Measurements from ENCODE around the gene PRR15L. TPM values are rescaled to one million over a fixed set of nuclear protein-coding genes. Genes with fewer than 3 reads are reported as not detected.

The PRR15L gene
- total RNA-seq, 1 donor from 2014 or later = not detected

DNA sequence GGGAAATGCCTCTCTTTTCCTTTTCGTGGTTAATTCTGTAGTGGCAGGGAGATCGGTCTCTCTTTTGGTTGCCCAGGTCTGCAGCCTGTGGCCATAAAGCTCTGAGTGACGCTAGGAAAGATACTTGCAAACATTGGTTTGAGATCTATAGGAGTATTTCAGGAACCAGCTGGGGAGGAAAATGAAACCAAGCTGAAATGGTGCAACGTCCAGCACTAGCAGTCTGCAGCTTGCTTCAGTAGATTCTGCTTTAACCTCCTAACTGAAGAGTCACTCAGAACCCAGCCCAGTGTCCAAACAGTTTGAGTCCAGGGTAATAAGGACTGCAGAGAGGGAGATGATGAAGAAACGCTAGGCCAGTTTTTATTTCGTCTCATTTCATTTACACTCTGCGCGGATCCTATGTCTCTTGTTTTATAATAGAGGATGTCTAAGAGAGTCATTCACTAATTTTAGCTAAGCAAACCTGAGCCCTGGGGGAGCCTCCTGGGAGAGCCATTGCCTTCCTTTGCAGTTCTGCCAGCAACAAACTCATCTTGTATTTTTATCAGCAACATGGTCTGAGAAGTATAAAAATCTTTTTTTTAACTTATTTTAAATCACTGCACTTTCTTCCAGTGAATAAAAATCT is 49.6 kb downstream of the PRR15L start:
- Mint-ChIP-seq H3K9me3 (ENCODE audit: unreplicated experiment) (peaks cover under 1% of the 10 kb centered on the region), H3K27me3 (ENCODE audit: unreplicated experiment) (peaks cover 2% of the 10 kb centered on the region), H3K27ac (ENCODE audit: unreplicated experiment) (no peak overlapping the region), H3K4me1 (ENCODE audit: low read depth, unreplicated experiment) (peaks cover 2% of the 10 kb centered on the region), H3K4me3 (ENCODE audit: unreplicated experiment) (no peak overlapping the region), H3K36me3 (ENCODE audit: unreplicated experiment) (no peaks in the 10 kb centered on the region)
- TF ChIP-seq CTCF (IDR thresholded peaks at IDR 0.05; ENCODE audit: partially characterized antibody, unreplicated experiment) = no peak
- no peak for DNase-seq

- Mint-ChIP-seq H3K27me3 (ENCODE audit: unreplicated experiment) (peaks cover 2% of the 10 kb centered on the region), H3K36me3 (ENCODE audit: unreplicated experiment) (no peaks in the 10 kb centered on the region), H3K27ac (ENCODE audit: unreplicated experiment) (no peak overlapping the region), H3K4me1 (ENCODE audit: low read depth, unreplicated experiment) (peaks cover 2% of the 10 kb centered on the region), H3K4me3 (ENCODE audit: unreplicated experiment) (no peak overlapping the region), H3K9me3 (ENCODE audit: unreplicated experiment) (peaks cover 1% of the 10 kb centered on the region)
- DNase-seq = no peak
- TF ChIP-seq CTCF (IDR thresholded peaks at IDR 0.05; ENCODE audit: partially characterized antibody, unreplicated experiment) = no peak
These were observed 51.2 kb downstream of the PRR15L start for GRCh38 chr17:47906443-47906842.

DNA sequence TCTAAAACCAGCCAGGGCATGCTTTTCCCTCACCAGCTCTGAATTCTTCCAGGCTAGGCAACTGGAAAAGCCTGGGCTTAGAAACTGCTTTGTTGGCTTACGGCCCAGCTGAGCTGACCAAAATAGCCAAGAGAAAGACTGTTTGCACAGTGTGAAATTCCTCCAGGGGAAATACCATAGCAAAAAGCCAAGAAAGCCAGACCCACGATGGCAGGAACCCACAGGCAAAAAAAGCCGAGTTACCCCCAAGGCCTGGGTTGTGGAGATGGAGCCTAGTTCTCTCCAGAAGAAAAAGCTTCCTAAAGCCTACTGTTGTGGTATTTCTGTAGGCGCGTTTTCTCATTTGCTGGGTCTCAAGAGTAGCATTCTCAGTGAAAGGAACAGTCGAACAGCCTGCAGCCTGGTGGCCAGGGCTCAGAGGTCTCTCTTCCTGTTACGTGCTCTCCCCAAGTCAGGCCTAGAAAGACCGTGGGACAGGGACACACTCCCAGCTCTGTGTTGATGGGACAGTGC is 52.4 kb downstream of the PRR15L start:
- Mint-ChIP-seq H3K4me1 (ENCODE audit: low read depth, unreplicated experiment) (peaks cover 2% of the 10 kb centered on the region), H3K4me3 (ENCODE audit: unreplicated experiment) (no peak overlapping the region), H3K27ac (ENCODE audit: unreplicated experiment) (no peak overlapping the region), H3K36me3 (ENCODE audit: unreplicated experiment) (no peaks in the 10 kb centered on the region), H3K27me3 (ENCODE audit: unreplicated experiment) (peaks cover 2% of the 10 kb centered on the region), H3K9me3 (ENCODE audit: unreplicated experiment) (peaks cover 1% of the 10 kb centered on the region)
- no peak for TF ChIP-seq CTCF (IDR thresholded peaks at IDR 0.05; ENCODE audit: partially characterized antibody, unreplicated experiment)
- DNase-seq = no peak

DNA sequence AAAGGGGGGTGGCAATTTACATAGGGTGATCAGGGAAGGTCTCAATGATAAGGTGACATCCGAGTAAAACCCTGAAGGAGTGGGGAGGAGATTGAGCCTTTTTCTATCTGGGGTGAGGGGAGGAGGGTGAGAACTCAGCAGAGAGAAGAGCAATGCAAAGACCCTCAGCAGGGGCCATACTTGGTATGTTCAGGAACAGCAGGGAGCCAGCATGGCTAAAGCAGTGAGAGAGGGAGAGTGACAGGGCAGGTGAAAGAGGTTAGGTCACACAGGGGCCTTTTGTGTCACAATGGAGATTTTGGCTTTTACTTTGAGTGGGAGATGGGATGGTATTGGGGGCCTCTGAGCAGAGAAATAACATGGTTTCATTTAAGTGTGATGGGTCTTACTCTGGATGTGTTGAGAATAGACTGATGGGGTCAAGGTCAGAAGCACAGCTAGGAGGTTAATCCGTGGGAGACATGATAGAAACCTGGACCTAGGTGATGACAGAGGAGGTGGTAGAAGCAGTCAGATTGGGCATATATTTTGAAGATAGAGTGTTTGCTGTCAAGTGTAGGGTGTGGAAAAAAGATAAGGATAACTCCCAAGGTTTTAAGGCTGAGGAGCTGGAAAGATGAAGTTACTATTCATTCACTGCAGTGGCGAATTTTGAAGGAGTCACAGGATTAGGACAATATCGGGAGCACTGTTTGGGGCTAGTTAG is 55.5 kb downstream of the PRR15L start:
- DNase-seq = no peak
- H3K27me3 Mint-ChIP-seq (ENCODE audit: unreplicated experiment) = no peaks in the 10 kb centered on the region
- H3K36me3 Mint-ChIP-seq (ENCODE audit: unreplicated experiment) = peaks cover 5% of the 10 kb centered on the region
- TF ChIP-seq CTCF (IDR thresholded peaks at IDR 0.05; ENCODE audit: partially characterized antibody, unreplicated experiment) = no peak
- no peak overlapping the region for H3K4me3 Mint-ChIP-seq (ENCODE audit: unreplicated experiment)
- H3K4me1 Mint-ChIP-seq (ENCODE audit: low read depth, unreplicated experiment) = peaks cover 5% of the 10 kb centered on the region
- H3K27ac Mint-ChIP-seq (ENCODE audit: unreplicated experiment) = no peak overlapping the region
- peaks cover 2% of the 10 kb centered on the region for H3K9me3 Mint-ChIP-seq (ENCODE audit: unreplicated experiment)

Other genes starting within 250 kb of the PRR15L start
- not detected for gene TBX21, start 224.6 kb downstream of the PRR15L start, total RNA-seq (ENCODE audit: unreplicated experiment)
- gene OSBPL7, start 136.1 kb downstream of the PRR15L start, total RNA-seq (ENCODE audit: unreplicated experiment) = 30.0 TPM
- gene MRPL10, start 126.3 kb downstream of the PRR15L start, total RNA-seq (ENCODE audit: unreplicated experiment) = 38.7 TPM
- 1.3 TPM for gene LRRC46, start 126.2 kb downstream of the PRR15L start, total RNA-seq (ENCODE audit: unreplicated experiment)
- 39.1 TPM for gene SCRN2, start 116.6 kb downstream of the PRR15L start, total RNA-seq (ENCODE audit: unreplicated experiment)
- gene SP6, start 106.7 kb downstream of the PRR15L start, total RNA-seq (ENCODE audit: unreplicated experiment) = 1.7 TPM
- 17.8 TPM for gene SP2, start 61.6 kb downstream of the PRR15L start, total RNA-seq (ENCODE audit: unreplicated experiment)
- gene PNPO, start 16.3 kb downstream of the PRR15L start, total RNA-seq (ENCODE audit: unreplicated experiment) = 6.0 TPM
- gene CDK5RAP3, start 13.2 kb upstream of the PRR15L start, total RNA-seq (ENCODE audit: unreplicated experiment) = 196 TPM
- gene COPZ2, start 79.9 kb upstream of the PRR15L start, total RNA-seq (ENCODE audit: unreplicated experiment) = not detected
- gene NFE2L1, start 90.5 kb upstream of the PRR15L start, total RNA-seq (ENCODE audit: unreplicated experiment) = 190 TPM
- 141 TPM for gene CBX1, start 143.6 kb upstream of the PRR15L start, total RNA-seq (ENCODE audit: unreplicated experiment)
- gene SNX11, start 149.9 kb upstream of the PRR15L start, total RNA-seq (ENCODE audit: unreplicated experiment) = 44.0 TPM